K562 (cell line): ENCODE results near the gene UBE2D3. TPM values are rescaled to one million over a fixed set of nuclear protein-coding genes. Genes with fewer than 3 reads are reported as not detected.
A peak's percentile ranks its signal among the peaks of the same experiment; 100 is the strongest.

ENCODE experiments used
- CBX3 ChIP-seq, 2 experiments: IDR thresholded peaks; 1 replicate in 1 of 2; 2 replicates in 1 of 2; pipeline ENCODE4 v1.6.1; 2012; ENCODE audit warnings: inconsistent platforms in 2 of 2, low read length in 2 of 2, borderline replicate concordance in 1 of 2, control low read depth in 1 of 2
- CEBPG ChIP-seq, 3 experiments: fragments of 200-800 bp in 1 of 3; sonication (Bioruptor generic) in 1 of 3; sonication (generic) in 1 of 3; formaldehyde crosslinking in 1 of 3; IDR thresholded peaks in 2 of 3; conservative IDR thresholded peaks in 1 of 3; 2 replicates each; pipeline versions ENCODE4 v1.6.1 to v1.8.0; 2016 to 2022; ENCODE audit warnings: missing compliant biosample characterization in 2 of 3, missing genetic modification characterization in 2 of 3, mild to moderate bottlenecking in 1 of 3, missing genetic modification reagents in 1 of 3
- CHD4 ChIP-seq: fragments of 200-600 bp; sonication (generic); IDR thresholded peaks from 3 replicates; pipeline ENCODE4 v1.6.1; 2012; ENCODE audit warnings: low read depth, mild to moderate bottlenecking, mixed read lengths, low read length, inconsistent platforms; ENCODE audit not compliant: insufficient read depth, insufficient replicate concordance, poor library complexity, severe bottlenecking
- CREM ChIP-seq: IDR thresholded peaks from 2 replicates; pipeline ENCODE4 v1.6.1; 2014; ENCODE audit warnings: antibody characterized with exemption, low read depth
- EHMT2 ChIP-seq: fragments of 450-650 bp; IDR thresholded peaks from 2 replicates; pipeline ENCODE4 v1.6.1; 2018; ENCODE audit warnings: antibody characterized with exemption
- GABPB1 ChIP-seq: sonication (generic); formaldehyde crosslinking; IDR thresholded peaks from 2 replicates; pipeline ENCODE4 v1.8.0; 2022; ENCODE audit warnings: mild to moderate bottlenecking, missing genetic modification reagents
- HLTF ChIP-seq: fragments of 450-650 bp; IDR thresholded peaks from 2 replicates; pipeline ENCODE4 v1.6.1; 2016
- HMBOX1 ChIP-seq: sonication (generic); IDR thresholded peaks from 2 replicates; pipeline ENCODE4 v1.6.1; 2016
- NCOA1 ChIP-seq: fragments of 450-650 bp; IDR thresholded peaks from 2 replicates; pipeline ENCODE4 v1.6.1; 2016; ENCODE audit warnings: low read depth
- PKNOX1 ChIP-seq: fragments of 450-650 bp; IDR thresholded peaks from 2 replicates; pipeline ENCODE4 v1.6.1; 2016
- SETDB1 ChIP-seq: IDR thresholded peaks from one replicate; pipeline ENCODE4 v1.6.1; 2012; ENCODE audit warnings: low read length, control low read depth, inconsistent platforms
- ZBTB26 ChIP-seq: fragments of 450-650 bp; formaldehyde crosslinking; IDR thresholded peaks from 2 replicates; pipeline ENCODE4 v1.4.0; 2022; ENCODE audit warnings: missing genetic modification characterization
- ZBTB43 ChIP-seq: sonication (generic); formaldehyde crosslinking; IDR thresholded peaks from 2 replicates; pipeline ENCODE4 v1.8.0; 2023; ENCODE audit warnings: mild to moderate bottlenecking, missing genetic modification reagents
- ZNF24 ChIP-seq: fragments of 450-650 bp; IDR thresholded peaks from 2 replicates; pipeline ENCODE4 v1.6.1; 2016
- polyA plus RNA-seq, 8 experiments: library from polyadenylated mRNA; depleted of rRNA in 4 of 8; stranded (reverse) in 5 of 8; unstranded in 3 of 8; fragments of >200 nt; fragmentation: Nextera tagmentation in 2 of 8; fragmentation: Illumina TruSeq in 1 of 8; extraction: Ambion mirVana in 2 of 8; extraction: Trizol in 1 of 8; gene quantifications; 2 replicates each; pipeline versions ENCODE4 v1.2.1 to v1.2.3, GENCODE V29; 2011 to 2014; ENCODE audit warnings: inconsistent platforms in 1 of 8, missing spikeins in 1 of 8
- total RNA-seq, 7 experiments: library from RNA; depleted of rRNA in 6 of 7; stranded (reverse); fragments of >200 nt in 6 of 7; fragmentation: Illumina TruSeq in 2 of 7; extraction: Trizol in 2 of 7; gene quantifications; 2 replicates each; pipeline versions ENCODE4 v1.2.1 to v1.2.3, GENCODE V29; 2011 to 2021; ENCODE audit warnings: low replicate concordance in 1 of 7

The UBE2D3 gene
- total and polyA plus RNA-seq, 9 of the 15 experiments (the other 6 are each of a cell fraction or from before 2014, with no cell fraction given): 191 to 618 (median 292) TPM

- TF ChIP-seq CHD4 (no peak), ZBTB26 (CRISPR knock-in tag) (0 out of 2 replicates have a peak, but pooled peaks have one; percentile 56), CEBPG (CRISPR knock-in tag; IDR thresholded peaks at IDR 0.05) (no peak), CEBPG (tag; conservative IDR thresholded peaks at IDR 0.05 in 1 of 2, IDR thresholded peaks at IDR 0.05 in 1 of 2) (peak in 1 of 2 experiments; percentile 61; a peak in 2 of 4 replicates), HMBOX1 (peak; percentile 86), GABPB1 (CRISPR knock-in tag) (no peak), SETDB1 (no peak), CREM (peak; percentile 18), HLTF (0 out of 2 replicates have a peak, but pooled peaks have one; percentile 45), CBX3 (IDR thresholded peaks at IDR 0.05; ENCODE audit: borderline replicate concordance in 1 of 2, low read length in 2 of 2) (0 out of 3 replicates have a peak, but pooled peaks of 1 of the 2 experiments have one; percentile 8), ZBTB43 (CRISPR knock-in tag) (0 out of 2 replicates have a peak, but pooled peaks have one; percentile 11), EHMT2 (peak; percentile 32; the same call in 1 of the 2 replicates), NCOA1 (no peak), PKNOX1 (peak; percentile 31), ZNF24 (0 out of 2 replicates have a peak, but pooled peaks have one; percentile 72)
Observed at GRCh38 chr4:102759831-102760644, 67.3 kb downstream of the UBE2D3 start (continued).
